Loucy (cell line): Measurements from ENCODE around the gene SF3A1.
"Not testable (repeated sequence)": the region's sequence is repeated elsewhere in the genome, so short reads cannot be mapped to it uniquely, and the experiment has no call there.

Source experiments
- H2AFZ ChIP-seq: fragments of 200-600 bp; sonication (generic); 2 replicates; pipeline ENCODE4 v1.6.0; 2016; ENCODE audit warnings: antibody characterized with exemption, mild to moderate bottlenecking, low read length, moderate library complexity
- H3F3A ChIP-seq: fragments of 200-600 bp; 2 replicates; pipeline ENCODE4 v1.6.0; 2016; ENCODE audit warnings: antibody characterized with exemption, low read depth, mild to moderate bottlenecking
- H3K27me3 ChIP-seq: fragments of 200-600 bp; sonication (generic); 2 replicates; pipeline ENCODE4 v1.6.1; 2014; ENCODE audit warnings: low read length, mild to moderate bottlenecking; ENCODE audit not compliant: insufficient read depth, poor library complexity, severe bottlenecking
- H3K36me3 ChIP-seq: fragments of 200-600 bp; sonication (generic); 2 replicates; pipeline ENCODE4 v1.6.1; 2016; ENCODE audit warnings: low read length; ENCODE audit not compliant: insufficient read depth
- H3K4me1 ChIP-seq: fragments of 200-600 bp; sonication (generic); 2 replicates; pipeline ENCODE4 v1.5.1; 2014; ENCODE audit warnings: low read length, mild to moderate bottlenecking; ENCODE audit not compliant: insufficient read depth, poor library complexity, severe bottlenecking
- H3K4me2 ChIP-seq: fragments of 200-600 bp; sonication (generic); 2 replicates; pipeline ENCODE4 v1.6.0; 2014; ENCODE audit warnings: antibody characterized with exemption, low read length, low read depth, mild to moderate bottlenecking; ENCODE audit not compliant: poor library complexity, severe bottlenecking
- H3K4me3 ChIP-seq: fragments of 200-600 bp; sonication (generic); 2 replicates; pipeline ENCODE4 v1.5.1; 2014; ENCODE audit warnings: low read length, mild to moderate bottlenecking, mixed read lengths; ENCODE audit not compliant: poor library complexity, severe bottlenecking
- H3K79me2 ChIP-seq: fragments of 200-600 bp; sonication (generic); 2 replicates; pipeline ENCODE4 v1.6.1; 2014; ENCODE audit warnings: low read length; ENCODE audit not compliant: insufficient read depth
- H3K9ac ChIP-seq: fragments of 200-600 bp; sonication (generic); 2 replicates; pipeline ENCODE4 v1.6.0; 2014; ENCODE audit warnings: mild to moderate bottlenecking, low read depth, low read length, moderate library complexity; ENCODE audit not compliant: poor library complexity, severe bottlenecking
- H3K9me2 ChIP-seq: fragments of 200-600 bp; sonication (generic); replicated peaks from 2 replicates; pipeline ENCODE4 v1.6.1; 2016; ENCODE audit warnings: low read depth, low read length, mixed read lengths
- H3K9me3 ChIP-seq: fragments of 200-600 bp; sonication (generic); 2 replicates; pipeline ENCODE4 v1.6.1; 2014; ENCODE audit warnings: mild to moderate bottlenecking, antibody characterized with exemption, low read length, low read depth; ENCODE audit not compliant: insufficient read depth
- H4K20me1 ChIP-seq: fragments of 200-600 bp; sonication (generic); 2 replicates; pipeline ENCODE4 v1.6.0; 2014; ENCODE audit warnings: antibody characterized with exemption, low read length, mild to moderate bottlenecking; ENCODE audit not compliant: insufficient read depth, poor library complexity, severe bottlenecking
- EZH2phosphoT487 ChIP-seq: fragments of 200-600 bp; IDR thresholded peaks from 2 replicates; pipeline ENCODE4 v1.6.1; 2018; ENCODE audit warnings: antibody characterized with exemption, mild to moderate bottlenecking, moderate library complexity, borderline replicate concordance
- TF ChIP-seq, protein P1 (sequence below): fragments of 200-600 bp; sonication (generic); conservative IDR thresholded peaks from 2 replicates; pipeline ENCODE4 v1.5.1; 2014; ENCODE audit warnings: mild to moderate bottlenecking, antibody characterized with exemption, low read length

The SF3A1 gene

GRCh38 chr22:30344447-30345200 is 12.1 kb downstream of the SF3A1 start:
- TF ChIP-seq EZH2phosphoT487, result no peak
- TF ChIP-seq, protein P1, sequence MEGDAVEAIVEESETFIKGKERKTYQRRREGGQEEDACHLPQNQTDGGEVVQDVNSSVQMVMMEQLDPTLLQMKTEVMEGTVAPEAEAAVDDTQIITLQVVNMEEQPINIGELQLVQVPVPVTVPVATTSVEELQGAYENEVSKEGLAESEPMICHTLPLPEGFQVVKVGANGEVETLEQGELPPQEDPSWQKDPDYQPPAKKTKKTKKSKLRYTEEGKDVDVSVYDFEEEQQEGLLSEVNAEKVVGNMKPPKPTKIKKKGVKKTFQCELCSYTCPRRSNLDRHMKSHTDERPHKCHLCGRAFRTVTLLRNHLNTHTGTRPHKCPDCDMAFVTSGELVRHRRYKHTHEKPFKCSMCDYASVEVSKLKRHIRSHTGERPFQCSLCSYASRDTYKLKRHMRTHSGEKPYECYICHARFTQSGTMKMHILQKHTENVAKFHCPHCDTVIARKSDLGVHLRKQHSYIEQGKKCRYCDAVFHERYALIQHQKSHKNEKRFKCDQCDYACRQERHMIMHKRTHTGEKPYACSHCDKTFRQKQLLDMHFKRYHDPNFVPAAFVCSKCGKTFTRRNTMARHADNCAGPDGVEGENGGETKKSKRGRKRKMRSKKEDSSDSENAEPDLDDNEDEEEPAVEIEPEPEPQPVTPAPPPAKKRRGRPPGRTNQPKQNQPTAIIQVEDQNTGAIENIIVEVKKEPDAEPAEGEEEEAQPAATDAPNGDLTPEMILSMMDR, result no peak
- Histone ChIP-seq H3K9ac (no peak overlapping the region), H2AFZ (no peak overlapping the region), H3K79me2 (peaks cover 25% of the 10 kb centered on the region), H3K9me3 (no peaks in the 10 kb centered on the region), H3K27me3 (no peaks in the 10 kb centered on the region), H4K20me1 (peaks cover 21% of the 10 kb centered on the region), H3K4me2 (no peak overlapping the region), H3K36me3 (peaks cover 96% of the 10 kb centered on the region), H3K9me2 (no peaks in the 10 kb centered on the region), H3F3A (no peaks in the 10 kb centered on the region), H3K4me1 (no peaks in the 10 kb centered on the region), H3K4me3 (no peak overlapping the region)

- Histone ChIP-seq H3F3A (no peaks in the 10 kb centered on the region), H4K20me1 (no peaks in the 10 kb centered on the region), H3K9me3 (no peaks in the 10 kb centered on the region), H3K27me3 (no peaks in the 10 kb centered on the region), H3K79me2 (no peaks in the 10 kb centered on the region), H3K9me2 (no peaks in the 10 kb centered on the region), H3K4me1 (no peaks in the 10 kb centered on the region), H2AFZ (no peak overlapping the region), H3K4me3 (no peak overlapping the region), H3K9ac (no peak overlapping the region), H3K36me3 (peaks cover 99% of the 10 kb centered on the region), H3K4me2 (no peak overlapping the region)
- TF ChIP-seq EZH2phosphoT487, result no peak
- TF ChIP-seq, protein P1, result no peak
Measured at GRCh38 chr22:30340911-30341685, 15.6 kb downstream of the SF3A1 start.

GRCh38 chr22:30338802-30339201 is 17.9 kb downstream of the SF3A1 start:
- H3K36me3 ChIP-seq, result peaks cover 99% of the 10 kb centered on the region
- H3K9me2 ChIP-seq, result no peaks in the 10 kb centered on the region
- H2AFZ ChIP-seq, result no peak overlapping the region
- H3K4me3 ChIP-seq, result no peak overlapping the region
- no peak overlapping the region for H3K4me2 ChIP-seq
- no peaks in the 10 kb centered on the region for H4K20me1 ChIP-seq
- H3K79me2 ChIP-seq, result no peaks in the 10 kb centered on the region
- peaks cover under 1% of the 10 kb centered on the region for H3K4me1 ChIP-seq
- TF ChIP-seq, protein P1, result no peak
- no peak for TF ChIP-seq EZH2phosphoT487
- H3K27me3 ChIP-seq, result no peaks in the 10 kb centered on the region
- H3F3A ChIP-seq, result no peaks in the 10 kb centered on the region
- H3K9ac ChIP-seq, result no peak overlapping the region
- no peaks in the 10 kb centered on the region for H3K9me3 ChIP-seq

GRCh38 chr22:30338341-30338740 is 18.4 kb downstream of the SF3A1 start:
- H3K4me1 ChIP-seq, H3K9me3 ChIP-seq, H3K4me3 ChIP-seq, H2AFZ ChIP-seq, H3K79me2 ChIP-seq, H4K20me1 ChIP-seq, H3K9me2 ChIP-seq, H3K27me3 ChIP-seq, H3F3A ChIP-seq, H3K9ac ChIP-seq, H3K4me2 ChIP-seq: not testable (repeated sequence)
- peaks cover 99% of the 10 kb centered on the region for H3K36me3 ChIP-seq
